SK-N-SH (cell line): Measurements from ENCODE around the gene PIP4K2C. TPM values are rescaled to one million over a fixed set of nuclear protein-coding genes. Genes with fewer than 3 reads are reported as not detected.

Source experiments
- CTCF ChIA-PET: fragments of 300-600, 350-600 bp; formaldehyde crosslinking; extraction: SDS; loops from one replicate; lab custom pipeline; 2021; lab: Yijun Ruan, JAX
- POLR2A ChIA-PET: fragments of 350-600 bp; sonication (Branson Sonifier 250); formaldehyde crosslinking; extraction: SDS; loops from one replicate; lab custom pipeline; 2020; ENCODE audit warnings: antibody characterized with exemption, inconsistent platforms; lab: Yijun Ruan, JAX
- DNase-seq: peaks from one replicate; pipeline ENCODE4 v3.0.0; 2012
- H2AFZ ChIP-seq: fragments of 200-600 bp; sonication (generic); 2 replicates; pipeline ENCODE4 v1.8.1; 2016; ENCODE audit warnings: antibody characterized with exemption, mild to moderate bottlenecking, low read depth
- H3F3A ChIP-seq: fragments of 200-600 bp; sonication (generic); replicated peaks from 2 replicates; pipeline ENCODE3; 2016; ENCODE audit warnings: antibody characterized with exemption, mild to moderate bottlenecking; ENCODE audit not compliant: insufficient read depth
- H3K27ac ChIP-seq, 2 experiments: fragments of 200-500 bp in 1 of 2; fragments of 200-600 bp in 1 of 2; sonication (Bioruptor generic) in 1 of 2; sonication (generic), shearing (Covaris generic) in 1 of 2; 2 replicates each; pipeline versions ENCODE4 v1.5.1 to v1.6.1; 2014 to 2016; ENCODE audit warnings: low read depth in 2 of 2, inconsistent platforms in 1 of 2, low read length in 1 of 2, mild to moderate bottlenecking in 1 of 2, mixed read lengths in 1 of 2
- H3K27me3 ChIP-seq: fragments of 200-600 bp; sonication (generic), shearing (Covaris generic); 2 replicates; pipeline ENCODE4 v1.6.1; 2016; ENCODE audit warnings: mixed run types; ENCODE audit not compliant: insufficient read depth
- H3K36me3 ChIP-seq, 2 experiments: fragments of 200-500 bp in 1 of 2; fragments of 200-600 bp in 1 of 2; sonication (Bioruptor generic) in 1 of 2; sonication (generic) in 1 of 2; replicated peaks in 1 of 2; 2 replicates each; pipeline versions ENCODE3 to v1.5.1; 2014 to 2016; ENCODE audit warnings: low read length in 1 of 2, mild to moderate bottlenecking in 1 of 2; ENCODE audit not compliant: insufficient read depth in 2 of 2, control insufficient read depth in 1 of 2
- H3K4me1 ChIP-seq, 2 experiments: fragments of 200-500 bp in 1 of 2; fragments of 200-600 bp in 1 of 2; sonication (Bioruptor generic) in 1 of 2; sonication (generic), shearing (Covaris generic) in 1 of 2; 2 replicates each; pipeline versions ENCODE4 v1.5.1 to v1.6.1; 2014 to 2016; ENCODE audit warnings: low read depth in 1 of 2, low read length in 1 of 2, mixed run types in 1 of 2; ENCODE audit not compliant: insufficient read depth in 2 of 2, control insufficient read depth in 1 of 2
- H3K4me2 ChIP-seq: fragments of 200-600 bp; sonication (generic), shearing (Covaris generic); 2 replicates; pipeline ENCODE4 v1.6.1; 2017; ENCODE audit warnings: mixed run types
- H3K4me3 ChIP-seq, 2 experiments: fragments of 200-500 bp in 1 of 2; fragments of 200-600 bp in 1 of 2; sonication (Bioruptor generic) in 1 of 2; sonication (generic), shearing (Covaris generic) in 1 of 2; 2 replicates each; pipeline versions ENCODE4 v1.5.1 to v1.8.1; 2014 to 2016; ENCODE audit warnings: low read depth in 2 of 2, inconsistent platforms in 1 of 2, low read length in 1 of 2, mild to moderate bottlenecking in 1 of 2, mixed read lengths in 1 of 2, moderate library complexity in 1 of 2
- H3K79me2 ChIP-seq: fragments of 200-600 bp; sonication (generic); 2 replicates; pipeline ENCODE4 v1.8.1; 2017; ENCODE audit warnings: mild to moderate bottlenecking; ENCODE audit not compliant: insufficient read depth
- H3K9ac ChIP-seq: fragments of 200-600 bp; sonication (generic); 2 replicates; pipeline ENCODE4 v1.6.1; 2017; ENCODE audit warnings: mixed run types
- H3K9me2 ChIP-seq: fragments of 200-600 bp; sonication (generic); 2 replicates; pipeline ENCODE4 v1.6.1; 2017; ENCODE audit warnings: mixed run types
- H3K9me3 ChIP-seq: fragments of 200-600 bp; sonication (generic); 2 replicates; pipeline ENCODE4 v1.6.1; 2017; ENCODE audit warnings: mixed run types, mild to moderate bottlenecking, moderate library complexity
- H4K20me1 ChIP-seq: fragments of 200-600 bp; sonication (generic); 2 replicates; pipeline ENCODE4 v1.6.1; 2017; ENCODE audit warnings: mild to moderate bottlenecking, mixed run types; ENCODE audit not compliant: insufficient read depth
- CHD2 ChIP-seq: fragments of 150-350 bp; IDR thresholded peaks from 2 replicates; pipeline ENCODE4 v1.6.1; 2018; ENCODE audit warnings: low read length; ENCODE audit not compliant: partially characterized antibody
- EP300 ChIP-seq, 2 experiments: IDR thresholded peaks; 2 replicates each; pipeline versions ENCODE4 v1.4.0 to v1.6.1; 2012; ENCODE audit warnings: borderline replicate concordance in 1 of 2, low read depth in 1 of 2, low read length in 1 of 2
- JUND ChIP-seq: IDR thresholded peaks from 2 replicates; pipeline ENCODE4 v1.4.0; 2012
- MXI1 ChIP-seq: IDR thresholded peaks from 2 replicates; pipeline ENCODE4 v1.6.1; 2012; ENCODE audit warnings: mild to moderate bottlenecking, low read depth, low read length, improper control_type of control experiment
- NFIC ChIP-seq: IDR thresholded peaks from 2 replicates; pipeline ENCODE4 v1.4.0; 2012; ENCODE audit warnings: borderline replicate concordance
- NRF1 ChIP-seq: IDR thresholded peaks from 2 replicates; pipeline ENCODE4 v1.6.1; 2012; ENCODE audit warnings: low read depth, mild to moderate bottlenecking, low read length
- RAD21 ChIP-seq: IDR thresholded peaks from 2 replicates; pipeline ENCODE4 v1.6.1; 2012; ENCODE audit warnings: mild to moderate bottlenecking, low read length
- RCOR1 ChIP-seq: fragments of 150-350 bp; IDR thresholded peaks from 2 replicates; pipeline ENCODE4 v1.6.1; 2017; ENCODE audit warnings: antibody characterized with exemption, low read length
- RFX5 ChIP-seq: IDR thresholded peaks from 2 replicates; pipeline ENCODE4 v1.6.1; 2012; ENCODE audit warnings: mild to moderate bottlenecking, improper control_type of control experiment, low read length
- RXRA ChIP-seq: IDR thresholded peaks from 2 replicates; pipeline ENCODE4 v1.4.0; 2012; ENCODE audit warnings: low read depth, mild to moderate bottlenecking, borderline replicate concordance
- TAF1 ChIP-seq: IDR thresholded peaks from 2 replicates; pipeline ENCODE4 v1.6.1; 2012; ENCODE audit warnings: low read depth, mild to moderate bottlenecking, low read length, moderate library complexity, borderline replicate concordance
- TCF12 ChIP-seq: IDR thresholded peaks from 2 replicates; pipeline ENCODE4 v1.4.0; 2012
- WGBS: methylation state at CpG from one replicate; pipeline ENCODE4 v1.1.6; 2017; ENCODE audit warnings: low lambda C conversion rate; 5-methylcytosine and 5-hydroxymethylcytosine counted together
- polyA plus RNA-seq, 3 experiments: library from polyadenylated mRNA; depleted of rRNA; stranded (reverse); fragments of >200 nt; gene quantifications; 2 replicates each; pipeline ENCODE4 v1.2.3, GENCODE V29; 2012
- TF ChIP-seq, protein P1 (sequence below): IDR thresholded peaks from 2 replicates; pipeline ENCODE4 v1.4.0; 2012; ENCODE audit warnings: low read depth, borderline replicate concordance
- TF ChIP-seq, protein P2 (sequence below): fragments of 150-350 bp; IDR thresholded peaks from 2 replicates; pipeline ENCODE4 v1.6.1; 2016; ENCODE audit warnings: mild to moderate bottlenecking, low read depth, low read length
- TF ChIP-seq, protein P3 (sequence below): fragments of 200-600 bp; sonication (generic); IDR thresholded peaks from 2 replicates; pipeline ENCODE4 v1.6.1; 2017; ENCODE audit warnings: antibody characterized with exemption, mild to moderate bottlenecking, moderate library complexity

PIP4K2C gene
- polyA plus RNA-seq, 1 of the 3 experiments (the other 2 are of a cell fraction), result 34.2 TPM

DNA sequence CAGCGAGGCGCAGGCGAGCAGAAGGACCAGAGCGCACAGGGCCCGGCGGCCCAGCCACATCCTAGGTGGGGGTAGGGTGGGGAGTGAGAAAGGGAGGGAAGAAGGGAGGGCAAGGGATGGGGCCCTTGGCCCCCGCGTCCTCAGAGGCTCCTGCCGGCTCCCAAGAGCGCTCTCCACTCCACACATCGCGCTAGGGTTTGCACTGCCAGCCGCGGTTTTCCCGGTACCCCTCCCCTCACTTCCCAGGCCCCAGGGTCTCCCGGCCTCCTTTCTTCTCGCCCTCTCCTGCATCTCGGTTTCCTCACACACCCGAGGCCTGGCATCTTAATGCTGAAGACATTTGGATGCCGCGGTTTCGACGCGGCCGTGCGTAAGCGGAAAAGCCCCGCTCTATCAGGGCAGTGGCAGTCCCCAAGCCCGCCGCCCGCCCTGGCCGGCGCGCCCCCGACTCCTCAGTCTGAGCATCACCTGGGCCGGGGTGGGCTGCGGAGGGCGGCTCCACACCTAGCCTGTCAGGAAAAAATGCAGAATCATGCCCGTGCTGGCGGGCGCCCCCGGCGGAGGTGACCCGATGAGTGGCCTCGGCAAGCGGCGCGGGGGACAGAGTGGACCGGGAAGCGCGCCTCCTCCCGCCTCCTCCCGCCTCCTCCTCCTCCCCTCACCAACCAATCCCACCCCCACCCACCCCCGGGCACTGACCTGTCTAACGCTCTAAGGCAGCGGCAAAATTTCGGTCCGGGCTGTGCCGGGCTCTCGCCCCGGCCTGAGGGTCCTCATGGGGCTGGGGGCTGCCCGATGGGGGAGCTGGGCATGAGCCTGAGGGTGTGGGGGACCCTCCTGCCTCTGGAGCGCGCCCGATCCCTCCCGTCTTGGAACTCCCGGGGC is 41.3 kb downstream of the PIP4K2C start:
- Histone ChIP-seq H3K27ac (peak overlapping the region in 1 of 2 experiments; percentile 11; a peak in 1 of 4 replicates), H3K4me1 (peaks cover 0 to 2% of the 10 kb centered on the region in 2 experiments; a peak in 1 of 4 replicates), H3K27me3 (no peaks in the 10 kb centered on the region), H3K79me2 (no peaks in the 10 kb centered on the region), H3K9ac (peak overlapping the region; percentile 71), H3K9me3 (no peaks in the 10 kb centered on the region), H3F3A (peaks cover 3% of the 10 kb centered on the region), H3K4me3 (peak overlapping the region; percentile 55 to 85), H4K20me1 (no peaks in the 10 kb centered on the region), H3K4me2 (peak overlapping the region; percentile 98), H3K36me3 (no peaks in the 10 kb centered on the region), H2AFZ (peak overlapping the region; percentile 97), H3K9me2 (no peaks in the 10 kb centered on the region)
- ChIA-PET POLR2A (no interaction called here), CTCF (interaction anchor here (0.6 to 6.8 kb wide), 49 partner anchors 8 to 1035 kb away, joined by 3 to 110 read pairs (median 4); partner anchors contain the start of genes AGAP2, ARHGEF25, DCTN2 and DTX3)
- no peak for TF ChIP-seq RFX5
- TF ChIP-seq RAD21, result no peak
- 0 out of 2 replicates have a peak, but pooled peaks have one; percentile 8 for TF ChIP-seq MXI1
- peak; percentile 84 for DNase-seq
- 0% methylated on average over 20 of the region's 67 CpGs for WGBS

DNA sequence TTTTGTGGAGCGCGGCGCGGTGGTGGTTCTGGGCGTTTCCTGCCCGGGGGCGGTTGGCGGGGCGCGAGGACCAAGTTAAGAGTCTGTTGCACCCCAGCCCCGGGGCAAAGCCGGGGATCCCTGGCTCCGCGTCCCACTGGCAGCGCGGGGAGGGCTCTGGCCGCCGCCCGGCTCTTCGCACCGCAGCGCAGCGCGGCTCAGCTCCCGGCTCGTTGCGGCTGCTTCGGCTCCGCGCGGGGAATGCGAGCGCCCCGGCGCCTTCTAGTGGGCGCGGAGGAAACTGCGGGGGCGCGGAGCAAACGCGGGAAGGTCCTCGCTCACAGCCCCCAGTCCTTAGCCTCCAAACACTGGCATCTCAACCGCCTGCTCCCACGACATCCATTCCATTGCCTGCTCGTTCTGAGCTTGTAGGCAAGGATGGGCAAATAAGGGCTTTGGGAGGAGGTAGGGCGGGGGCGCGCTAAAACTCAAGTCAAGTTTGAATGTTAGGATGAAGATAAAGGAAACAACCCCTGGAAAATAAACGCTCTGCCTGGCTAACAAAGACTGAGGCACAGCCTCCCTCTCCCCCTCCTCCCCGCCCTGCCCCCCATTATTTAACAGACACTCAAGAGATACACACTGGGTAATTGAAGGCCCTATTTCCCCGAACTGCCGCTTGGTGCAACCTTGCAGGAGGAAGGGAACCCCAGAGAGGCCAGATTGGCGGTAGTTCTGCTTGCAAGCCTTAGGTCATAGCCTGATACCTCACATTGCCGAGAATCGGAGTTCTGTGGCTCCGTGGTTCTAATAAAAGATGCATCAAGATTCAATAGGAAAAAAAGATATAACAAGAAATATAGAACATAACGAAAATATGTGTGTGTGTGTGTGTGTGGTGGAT is 42.2 kb downstream of the PIP4K2C start, which contains the start of gene B4GALNT1:
Gene B4GALNT1, minus strand, starts transcription at position 244 of the 883 bp plus-strand sequence. CDS start 1,069 bp downstream, outside the sequence.
- POLR2A ChIA-PET, result no interaction called here
- H3K9ac ChIP-seq, result peak within 1 kb of the TSS; percentile 71
- TF ChIP-seq, protein P1, sequence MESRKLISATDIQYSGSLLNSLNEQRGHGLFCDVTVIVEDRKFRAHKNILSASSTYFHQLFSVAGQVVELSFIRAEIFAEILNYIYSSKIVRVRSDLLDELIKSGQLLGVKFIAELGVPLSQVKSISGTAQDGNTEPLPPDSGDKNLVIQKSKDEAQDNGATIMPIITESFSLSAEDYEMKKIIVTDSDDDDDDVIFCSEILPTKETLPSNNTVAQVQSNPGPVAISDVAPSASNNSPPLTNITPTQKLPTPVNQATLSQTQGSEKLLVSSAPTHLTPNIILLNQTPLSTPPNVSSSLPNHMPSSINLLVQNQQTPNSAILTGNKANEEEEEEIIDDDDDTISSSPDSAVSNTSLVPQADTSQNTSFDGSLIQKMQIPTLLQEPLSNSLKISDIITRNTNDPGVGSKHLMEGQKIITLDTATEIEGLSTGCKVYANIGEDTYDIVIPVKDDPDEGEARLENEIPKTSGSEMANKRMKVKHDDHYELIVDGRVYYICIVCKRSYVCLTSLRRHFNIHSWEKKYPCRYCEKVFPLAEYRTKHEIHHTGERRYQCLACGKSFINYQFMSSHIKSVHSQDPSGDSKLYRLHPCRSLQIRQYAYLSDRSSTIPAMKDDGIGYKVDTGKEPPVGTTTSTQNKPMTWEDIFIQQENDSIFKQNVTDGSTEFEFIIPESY, result no peak
- no peak for TF ChIP-seq RXRA
- TF ChIP-seq TAF1, result no peak; the same call in 1 of the 2 replicates
- no peak for TF ChIP-seq RFX5
- no peak for TF ChIP-seq EP300 (IDR thresholded peaks at IDR 0.05; ENCODE audit: borderline replicate concordance in 1 of 2, low read depth in 1 of 2, low read length in 1 of 2)
- TF ChIP-seq RCOR1, result no peak
- no peak for TF ChIP-seq JUND
- TF ChIP-seq NFIC, result no peak
- no peak for TF ChIP-seq CHD2
- 0 out of 2 replicates have a peak, but pooled peaks have one; percentile 13 for TF ChIP-seq NRF1
- TF ChIP-seq, protein P2, sequence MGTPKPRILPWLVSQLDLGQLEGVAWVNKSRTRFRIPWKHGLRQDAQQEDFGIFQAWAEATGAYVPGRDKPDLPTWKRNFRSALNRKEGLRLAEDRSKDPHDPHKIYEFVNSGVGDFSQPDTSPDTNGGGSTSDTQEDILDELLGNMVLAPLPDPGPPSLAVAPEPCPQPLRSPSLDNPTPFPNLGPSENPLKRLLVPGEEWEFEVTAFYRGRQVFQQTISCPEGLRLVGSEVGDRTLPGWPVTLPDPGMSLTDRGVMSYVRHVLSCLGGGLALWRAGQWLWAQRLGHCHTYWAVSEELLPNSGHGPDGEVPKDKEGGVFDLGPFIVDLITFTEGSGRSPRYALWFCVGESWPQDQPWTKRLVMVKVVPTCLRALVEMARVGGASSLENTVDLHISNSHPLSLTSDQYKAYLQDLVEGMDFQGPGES, result no peak
- TF ChIP-seq TCF12, result no peak
- TF ChIP-seq MXI1, result peak; percentile 70; the same call in 1 of the 2 replicates
- TF ChIP-seq, protein P3, sequence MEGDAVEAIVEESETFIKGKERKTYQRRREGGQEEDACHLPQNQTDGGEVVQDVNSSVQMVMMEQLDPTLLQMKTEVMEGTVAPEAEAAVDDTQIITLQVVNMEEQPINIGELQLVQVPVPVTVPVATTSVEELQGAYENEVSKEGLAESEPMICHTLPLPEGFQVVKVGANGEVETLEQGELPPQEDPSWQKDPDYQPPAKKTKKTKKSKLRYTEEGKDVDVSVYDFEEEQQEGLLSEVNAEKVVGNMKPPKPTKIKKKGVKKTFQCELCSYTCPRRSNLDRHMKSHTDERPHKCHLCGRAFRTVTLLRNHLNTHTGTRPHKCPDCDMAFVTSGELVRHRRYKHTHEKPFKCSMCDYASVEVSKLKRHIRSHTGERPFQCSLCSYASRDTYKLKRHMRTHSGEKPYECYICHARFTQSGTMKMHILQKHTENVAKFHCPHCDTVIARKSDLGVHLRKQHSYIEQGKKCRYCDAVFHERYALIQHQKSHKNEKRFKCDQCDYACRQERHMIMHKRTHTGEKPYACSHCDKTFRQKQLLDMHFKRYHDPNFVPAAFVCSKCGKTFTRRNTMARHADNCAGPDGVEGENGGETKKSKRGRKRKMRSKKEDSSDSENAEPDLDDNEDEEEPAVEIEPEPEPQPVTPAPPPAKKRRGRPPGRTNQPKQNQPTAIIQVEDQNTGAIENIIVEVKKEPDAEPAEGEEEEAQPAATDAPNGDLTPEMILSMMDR, result peak; percentile 77

More for the DNA sequence above, 42.2 kb downstream of the PIP4K2C start, which contains the start of gene B4GALNT1:
- Histone ChIP-seq H4K20me1 (no peaks in the 10 kb centered on the region), H3K79me2 (no peaks in the 10 kb centered on the region), H3K27ac (peak within 1 kb of the TSS in 1 of 2 experiments; percentile 11; a peak in 1 of 4 replicates), H3K4me3 (peak within 1 kb of the TSS; percentile 55 to 85), H3K27me3 (no peaks in the 10 kb centered on the region; the same call in 1 of the 2 replicates), H3K9me2 (no peaks in the 10 kb centered on the region), H3F3A (peaks cover 3% of the 10 kb centered on the region), H3K36me3 (no peaks in the 10 kb centered on the region), H2AFZ (peak within 1 kb of the TSS; percentile 97), H3K4me2 (peak within 1 kb of the TSS; percentile 98), H3K9me3 (no peaks in the 10 kb centered on the region), H3K4me1 (peaks cover 0 to 2% of the 10 kb centered on the region in 2 experiments; a peak in 1 of 4 replicates)
- 26% methylated on average over 21 of the region's 58 CpGs for WGBS
- DNase-seq, result peak; percentile 91
- CTCF ChIA-PET, result interaction anchor here (0.6 to 6.8 kb wide), 51 partner anchors 8 to 1036 kb away, joined by 3 to 110 read pairs (median 4); partner anchors contain the start of genes AGAP2, ARHGEF25, DCTN2 and DTX3
